H1 (cell line): ENCODE results near the gene CAT. TPM values are rescaled to one million over a fixed set of nuclear protein-coding genes. Genes with fewer than 3 reads are reported as not detected.

Experiments
- CTCF ChIA-PET: fragments of 300-600 bp; sonication (Branson Sonifier 250); formaldehyde crosslinking; loops from one replicate; lab custom pipeline; 2021; ENCODE audit not compliant: partially characterized antibody; lab: Charles Lee
- POLR2A ChIA-PET: fragments of 300-600 bp; sonication (Branson Sonifier 250); formaldehyde crosslinking; loops from one replicate; lab custom pipeline; 2021; ENCODE audit warnings: inconsistent platforms; ENCODE audit not compliant: partially characterized antibody; lab: Charles Lee
- DNase-seq, 2 experiments: peaks; one replicate each; pipeline versions ENCODE4 v3.0.0 to v3.0.0-alpha.2; 2010 to 2022; ENCODE audit warnings: low spot score in 2 of 2, low read depth in 1 of 2, mixed read lengths in 1 of 2
- FAIRE-seq: peaks from 2 replicates; lab custom pipeline; 2011; peaks lifted over from hg19 to GRCh38; lab: Jason Lieb, UNC
- H2AFZ ChIP-seq: 2 replicates; pipeline ENCODE4 v1.8.1; 2012; ENCODE audit warnings: low read length, inconsistent platforms
- H2AK5ac ChIP-seq: 2 replicates; pipeline ENCODE4 v1.6.1; 2013; ENCODE audit warnings: low read depth, low read length
- H2BK120ac ChIP-seq: replicated peaks from 2 replicates; pipeline ENCODE3; 2013; ENCODE audit warnings: low read depth, low read length, inconsistent platforms
- H2BK12ac ChIP-seq: 2 replicates; pipeline ENCODE4 v1.6.1; 2013; ENCODE audit warnings: low read depth, low read length
- H2BK15ac ChIP-seq: 2 replicates; pipeline ENCODE4 v1.6.1; 2013; ENCODE audit warnings: low read length
- H2BK20ac ChIP-seq: 2 replicates; pipeline ENCODE4 v1.6.1; 2013; ENCODE audit warnings: low read length
- H2BK5ac ChIP-seq: 2 replicates; pipeline ENCODE4 v1.6.1; 2013; ENCODE audit warnings: low read depth, low read length
- H3K14ac ChIP-seq: 2 replicates; pipeline ENCODE4 v1.6.1; 2013; ENCODE audit warnings: inconsistent platforms; ENCODE audit not compliant: insufficient read length
- H3K18ac ChIP-seq: 2 replicates; pipeline ENCODE4 v1.6.1; 2013; ENCODE audit warnings: low read length; ENCODE audit errors: extremely low read depth
- H3K23ac ChIP-seq: 2 replicates; pipeline ENCODE4 v1.6.1; 2013; ENCODE audit warnings: inconsistent platforms; ENCODE audit not compliant: insufficient read length
- H3K23me2 ChIP-seq: 2 replicates; pipeline ENCODE4 v1.6.1; 2013; ENCODE audit warnings: low read depth, low read length
- H3K27ac ChIP-seq: 2 replicates; pipeline ENCODE4 v1.6.1; 2011; ENCODE audit warnings: low read depth, low read length, inconsistent platforms
- H3K27me3 ChIP-seq, 4 experiments: replicated peaks in 1 of 4; 1 replicate in 1 of 4; 2 replicates in 3 of 4; pipeline versions ENCODE4 v1.6.1 to v1.8.1; 2011 to 2013; ENCODE audit warnings: low read length in 3 of 4, mild to moderate bottlenecking in 3 of 4, inconsistent platforms in 2 of 4, mixed read lengths in 2 of 4, moderate library complexity in 1 of 4; ENCODE audit not compliant: control insufficient read depth in 3 of 4, insufficient read depth in 3 of 4; ENCODE audit errors: extremely low read depth in 1 of 4
- H3K36me3 ChIP-seq, 4 experiments: 2 replicates each; pipeline versions ENCODE4 v1.6.1 to v1.8.1; 2011 to 2013; ENCODE audit warnings: mild to moderate bottlenecking in 4 of 4, low read length in 3 of 4, moderate library complexity in 2 of 4, control low read depth in 1 of 4, inconsistent platforms in 1 of 4; ENCODE audit not compliant: insufficient read depth in 4 of 4, control insufficient read depth in 2 of 4
- H3K4ac ChIP-seq: replicated peaks from 2 replicates; pipeline ENCODE3; 2013; ENCODE audit warnings: low read length, low read depth, mixed read lengths, inconsistent platforms; ENCODE audit not compliant: insufficient read length
- H3K4me1 ChIP-seq, 4 experiments: replicated peaks in 1 of 4; 1 replicate in 1 of 4; 2 replicates in 3 of 4; pipeline versions ENCODE4 v1.6.1 to v1.8.1; 2011 to 2013; ENCODE audit warnings: low read length in 3 of 4, inconsistent platforms in 2 of 4, mixed read lengths in 1 of 4; ENCODE audit not compliant: insufficient read depth in 4 of 4, control insufficient read depth in 3 of 4
- H3K4me2 ChIP-seq, 2 experiments: 2 replicates each; pipeline versions ENCODE4 v1.6.1 to v1.8.1; 2011 to 2013; ENCODE audit warnings: low read depth in 2 of 2, low read length in 2 of 2, control low read depth in 1 of 2, inconsistent platforms in 1 of 2, mild to moderate bottlenecking in 1 of 2; ENCODE audit not compliant: insufficient read depth in 1 of 2
- H3K4me3 ChIP-seq, 4 experiments: fragments of 200-600, 300-600 bp in 1 of 4; sonication (generic), shearing (Covaris generic), sonication (Bioruptor Twin) in 1 of 4; 2 replicates each; pipeline versions ENCODE4 v1.5.1 to v1.8.1; 2011 to 2016; ENCODE audit warnings: low read length in 4 of 4, low read depth in 3 of 4, control low read depth in 2 of 4, inconsistent platforms in 2 of 4, mild to moderate bottlenecking in 2 of 4, mixed read lengths in 1 of 4, moderate library complexity in 1 of 4; ENCODE audit not compliant: insufficient read depth in 2 of 4; ENCODE audit errors: extremely low read depth in 1 of 4
- H3K56ac ChIP-seq: replicated peaks from 2 replicates; pipeline ENCODE3; 2013; ENCODE audit warnings: low read depth, mild to moderate bottlenecking, mixed read lengths, low read length, inconsistent platforms; ENCODE audit not compliant: insufficient read length
- H3K79me1 ChIP-seq: 2 replicates; pipeline ENCODE4 v1.6.1; 2013; ENCODE audit warnings: low read depth, low read length, control low read depth
- H3K79me2 ChIP-seq, 2 experiments: 2 replicates each; pipeline versions ENCODE4 v1.6.1 to v1.8.1; 2012 to 2013; ENCODE audit warnings: low read length in 2 of 2, mild to moderate bottlenecking in 2 of 2, inconsistent platforms in 1 of 2; ENCODE audit not compliant: insufficient read depth in 2 of 2, control insufficient read depth in 1 of 2
- H3K9ac ChIP-seq, 4 experiments: replicated peaks in 1 of 4; 1 replicate in 1 of 4; 2 replicates in 3 of 4; pipeline versions ENCODE4 v1.6.1 to v1.8.1; 2011 to 2013; ENCODE audit warnings: low read depth in 3 of 4, low read length in 3 of 4, control low read depth in 2 of 4, mild to moderate bottlenecking in 2 of 4, moderate library complexity in 2 of 4, inconsistent platforms in 1 of 4; ENCODE audit errors: extremely low read depth in 1 of 4
- H3K9me3 ChIP-seq, 2 experiments: 2 replicates each; pipeline versions ENCODE4 v1.6.1 to v1.8.1; 2012 to 2013; ENCODE audit warnings: mild to moderate bottlenecking in 2 of 2, moderate library complexity in 2 of 2, control low read depth in 1 of 2, inconsistent platforms in 1 of 2, low read depth in 1 of 2, low read length in 1 of 2, mixed read lengths in 1 of 2; ENCODE audit not compliant: insufficient read depth in 2 of 2
- H4K20me1 ChIP-seq, 2 experiments: replicated peaks in 1 of 2; 2 replicates each; pipeline versions ENCODE3 to v1.8.1; 2011 to 2013; ENCODE audit warnings: inconsistent platforms in 2 of 2, low read length in 2 of 2, mild to moderate bottlenecking in 1 of 2; ENCODE audit not compliant: insufficient read depth in 2 of 2, control insufficient read depth in 1 of 2
- H4K5ac ChIP-seq: 2 replicates; pipeline ENCODE4 v1.6.1; 2013; ENCODE audit warnings: low read length, low read depth, mixed read lengths, inconsistent platforms; ENCODE audit not compliant: insufficient read length
- H4K8ac ChIP-seq: 2 replicates; pipeline ENCODE4 v1.8.0; 2013; ENCODE audit warnings: mild to moderate bottlenecking, moderate library complexity, low read length, inconsistent platforms; ENCODE audit not compliant: insufficient read depth; ENCODE audit errors: extremely low read depth
- H4K91ac ChIP-seq: replicated peaks from 2 replicates; pipeline ENCODE3; 2013; ENCODE audit warnings: low read length, mixed read lengths, inconsistent platforms; ENCODE audit not compliant: insufficient read length
- ASH2L ChIP-seq: fragments of 200-600, 300-600 bp; sonication (generic); IDR thresholded peaks from one replicate; pipeline ENCODE4 v1.7.1; 2017; ENCODE audit warnings: low read length
- CBX8 ChIP-seq: fragments of 300-800, 300-1000 bp; sonication (generic); IDR thresholded peaks from 2 replicates; pipeline ENCODE4 v1.7.1; 2016; ENCODE audit warnings: low read depth, low read length, borderline replicate concordance
- HDAC6 ChIP-seq: IDR thresholded peaks from one replicate; pipeline ENCODE4 v1.7.1; 2012; ENCODE audit warnings: low read depth, mild to moderate bottlenecking, inconsistent platforms, low read length, moderate library complexity
- RNF2 ChIP-seq: fragments of 200-900, 300-1000 bp; sonication (generic); IDR thresholded peaks from 2 replicates; pipeline ENCODE4 v1.7.1; 2016; ENCODE audit warnings: borderline replicate concordance, low read depth, mild to moderate bottlenecking, antibody characterized with exemption, low read length; ENCODE audit not compliant: poor library complexity, severe bottlenecking; ENCODE audit errors: missing control alignments
- SRF ChIP-seq: IDR thresholded peaks from 2 replicates; pipeline ENCODE4 v1.6.1; 2011; ENCODE audit warnings: mild to moderate bottlenecking, low read depth, low read length, moderate library complexity
- SUZ12 ChIP-seq: fragments of 200-600 bp; sonication (generic); IDR thresholded peaks from 2 replicates; pipeline ENCODE4 v1.6.1; 2012; ENCODE audit warnings: mild to moderate bottlenecking, inconsistent platforms, low read length, moderate library complexity, mixed read lengths
- YY1 ChIP-seq: IDR thresholded peaks from 2 replicates; pipeline ENCODE4 v1.6.1; 2011; ENCODE audit warnings: low read depth, mild to moderate bottlenecking, low read length
- ZNF274 ChIP-seq: IDR thresholded peaks from 2 replicates; pipeline ENCODE4 v1.7.0; 2012; ENCODE audit warnings: low read length, borderline replicate concordance; ENCODE audit errors: extremely low read depth
- WGBS, 2 experiments: shearing (Covaris generic) in 1 of 2; methylation state at CpG; one replicate each; pipeline versions ENCODE4 v1.1.6 to v1.1.7; 2013 to 2015; ENCODE audit warnings: low lambda C conversion rate in 2 of 2, mixed read lengths in 2 of 2, inconsistent platforms in 1 of 2, low coverage in 1 of 2, missing lambda C conversion rate in 1 of 2; ENCODE audit not compliant: insufficient replicate concordance in 2 of 2, insufficient coverage in 1 of 2, insufficient read length in 1 of 2; ENCODE audit errors: extremely low coverage in 1 of 2, missing lambda C conversion rate in 1 of 2; 5-methylcytosine and 5-hydroxymethylcytosine counted together
- polyA plus RNA-seq, 7 experiments: library from polyadenylated mRNA; depleted of rRNA in 3 of 7; stranded (reverse) in 5 of 7; unstranded in 2 of 7; fragments of >200 nt in 5 of 7; fragments of 200-250 nt in 2 of 7; gene quantifications; 1 replicate in 5 of 7; 2 replicates in 1 of 7; 4 replicates in 1 of 7; pipeline versions ENCODE4 v1.2.1 to v1.2.3, GENCODE V29; 2011 to 2013; ENCODE audit warnings: missing spikeins in 2 of 7, mixed read lengths in 2 of 7
- total RNA-seq: library from RNA; stranded (reverse); fragmentation: NEBNext Ultra II Directional; extraction: Animal tissue kit (Norgen Biotek cat#: 25700); gene quantifications from 2 replicates; pipeline ENCODE4 v1.2.1, GENCODE V29; 2021
- TF ChIP-seq, protein P1 (sequence below): IDR thresholded peaks from 2 replicates; pipeline ENCODE4 v1.6.1; 2011; ENCODE audit warnings: low read length, improper control_type of control experiment
- TF ChIP-seq, protein P2 (sequence below): IDR thresholded peaks from 2 replicates; pipeline ENCODE4 v1.6.1; 2011; ENCODE audit warnings: low read depth, mild to moderate bottlenecking, low read length; ENCODE audit not compliant: insufficient read depth
- TF ChIP-seq, protein P3 (sequence below): IDR thresholded peaks from 2 replicates; pipeline ENCODE4 v1.6.1; 2012; ENCODE audit warnings: low read length, inconsistent platforms

CAT gene
- total and polyA plus RNA-seq, 2 of the 8 experiments (the other 6 are each of a cell fraction or from before 2014, with no cell fraction given): 9.6 to 15.0 TPM

DNA sequence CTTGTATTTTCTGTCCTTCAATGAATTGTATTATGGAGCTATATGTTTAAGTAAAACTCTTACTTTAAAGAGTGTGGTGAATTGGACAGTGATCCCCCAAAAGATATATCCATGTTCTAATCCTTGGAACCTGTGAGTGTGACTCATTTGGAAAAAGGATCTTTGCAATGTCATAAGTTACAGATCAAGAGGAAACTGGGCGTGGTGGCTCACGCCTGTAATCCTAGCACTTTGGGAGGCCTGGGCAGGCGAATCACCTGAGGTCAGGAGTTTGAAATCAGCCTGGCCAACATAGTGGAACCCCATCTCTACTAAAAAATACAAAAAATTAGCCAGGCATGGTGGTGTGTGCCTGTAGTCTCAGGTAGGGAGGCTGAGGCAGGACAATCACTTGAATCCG is 38.1 kb downstream of the CAT start:
- H3K4me2 ChIP-seq: no peak overlapping the region
- H2BK5ac ChIP-seq: no peak overlapping the region
- no peaks in the 10 kb centered on the region for H4K20me1 ChIP-seq
- no peak overlapping the region for H3K23ac ChIP-seq
- no peaks in the 10 kb centered on the region for H3K27me3 ChIP-seq
- FAIRE-seq (no peak), DNase-seq (no peak)
- no peak overlapping the region for H4K8ac ChIP-seq
- no peak overlapping the region for H3K9ac ChIP-seq
- no peak overlapping the region for H2BK12ac ChIP-seq
- H2BK20ac ChIP-seq: no peak overlapping the region
- H3K27ac ChIP-seq: no peak overlapping the region
- no peaks in the 10 kb centered on the region for H3K79me1 ChIP-seq
- no peaks in the 10 kb centered on the region; a peak in 1 of 8 replicates for H3K36me3 ChIP-seq
- no peaks in the 10 kb centered on the region for H3K4me1 ChIP-seq
- H3K9me3 ChIP-seq: no peaks in the 10 kb centered on the region
- no peak overlapping the region for H2AK5ac ChIP-seq
- H4K91ac ChIP-seq: no peak overlapping the region
- H3K14ac ChIP-seq: no peak overlapping the region
- ChIA-PET POLR2A (no interaction called here), CTCF (interaction anchor here (0.7 to 1.6 kb wide), 2 partner anchors 15 to 302 kb away, joined by 3 to 8 read pairs; no protein-coding TSS in a partner anchor)
- H3K56ac ChIP-seq: no peak overlapping the region
- no peak overlapping the region for H2BK15ac ChIP-seq
- H2AFZ ChIP-seq: no peak overlapping the region
- H2BK120ac ChIP-seq: no peak overlapping the region
- H3K4me3 ChIP-seq: no peak overlapping the region
- no peak overlapping the region for H4K5ac ChIP-seq
- H3K23me2 ChIP-seq: no peaks in the 10 kb centered on the region
- 82% methylated on average over 4 of the region's 4 CpGs; no CpG with 5 or more reads in 1 of the 2 experiments for WGBS, 2 experiments
- H3K4ac ChIP-seq: no peak overlapping the region
- no peak overlapping the region for H3K18ac ChIP-seq
- no peaks in the 10 kb centered on the region for H3K79me2 ChIP-seq
- TF ChIP-seq RNF2 (no peak), ASH2L (no peak), SUZ12 (no peak), CBX8 (no peak), HDAC6 (no peak), ZNF274 (no peak), YY1 (no peak), SRF (no peak)
- TF ChIP-seq, protein P1, sequence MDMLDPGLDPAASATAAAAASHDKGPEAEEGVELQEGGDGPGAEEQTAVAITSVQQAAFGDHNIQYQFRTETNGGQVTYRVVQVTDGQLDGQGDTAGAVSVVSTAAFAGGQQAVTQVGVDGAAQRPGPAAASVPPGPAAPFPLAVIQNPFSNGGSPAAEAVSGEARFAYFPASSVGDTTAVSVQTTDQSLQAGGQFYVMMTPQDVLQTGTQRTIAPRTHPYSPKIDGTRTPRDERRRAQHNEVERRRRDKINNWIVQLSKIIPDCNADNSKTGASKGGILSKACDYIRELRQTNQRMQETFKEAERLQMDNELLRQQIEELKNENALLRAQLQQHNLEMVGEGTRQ: no peak
- TF ChIP-seq, protein P2, sequence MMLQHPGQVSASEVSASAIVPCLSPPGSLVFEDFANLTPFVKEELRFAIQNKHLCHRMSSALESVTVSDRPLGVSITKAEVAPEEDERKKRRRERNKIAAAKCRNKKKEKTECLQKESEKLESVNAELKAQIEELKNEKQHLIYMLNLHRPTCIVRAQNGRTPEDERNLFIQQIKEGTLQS: no peak
- TF ChIP-seq, protein P3, sequence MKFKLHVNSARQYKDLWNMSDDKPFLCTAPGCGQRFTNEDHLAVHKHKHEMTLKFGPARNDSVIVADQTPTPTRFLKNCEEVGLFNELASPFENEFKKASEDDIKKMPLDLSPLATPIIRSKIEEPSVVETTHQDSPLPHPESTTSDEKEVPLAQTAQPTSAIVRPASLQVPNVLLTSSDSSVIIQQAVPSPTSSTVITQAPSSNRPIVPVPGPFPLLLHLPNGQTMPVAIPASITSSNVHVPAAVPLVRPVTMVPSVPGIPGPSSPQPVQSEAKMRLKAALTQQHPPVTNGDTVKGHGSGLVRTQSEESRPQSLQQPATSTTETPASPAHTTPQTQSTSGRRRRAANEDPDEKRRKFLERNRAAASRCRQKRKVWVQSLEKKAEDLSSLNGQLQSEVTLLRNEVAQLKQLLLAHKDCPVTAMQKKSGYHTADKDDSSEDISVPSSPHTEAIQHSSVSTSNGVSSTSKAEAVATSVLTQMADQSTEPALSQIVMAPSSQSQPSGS: no peak
